ENCODE data around the gene NUP42.

DNA sequence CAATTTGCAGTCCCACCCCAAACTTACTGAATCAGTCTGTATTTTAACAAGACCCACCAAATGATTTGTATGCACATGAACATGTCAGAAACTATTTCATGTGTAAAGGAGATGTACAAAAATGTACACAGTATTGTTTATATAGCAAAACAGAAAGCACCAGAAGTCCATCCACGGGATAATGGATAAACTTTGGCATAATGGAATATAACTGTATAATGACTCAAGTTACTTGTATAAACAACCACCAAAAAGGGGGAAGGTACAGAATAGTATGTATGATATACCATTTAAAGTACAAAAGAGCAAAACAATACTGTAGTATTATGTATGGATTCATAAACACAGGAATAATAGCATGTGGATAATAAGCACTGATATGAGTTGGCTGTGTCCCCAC, 22.4 kb downstream of the NUP42 start:
- TF ChIP-seq EZH2 (IDR thresholded peaks at IDR 0.05) (no peak), POLR2AphosphoS5 (IDR thresholded peaks at IDR 0.05; ENCODE audit: borderline replicate concordance, low read depth, low read length) (no peak), FOXP2 (optimal IDR thresholded peaks at IDR 0.05; ENCODE audit: control extremely low read depth, extremely low read length, insufficient read depth) (no peak)
